Iris pigment epithelial cell (primary cell): ENCODE data around the gene LCN15.

Experiments used
- DNase-seq: peaks from one replicate; pipeline ENCODE4 v3.0.0-alpha.2; 2011; ENCODE audit warnings: low read depth

LCN15 gene

GRCh38 chr9:136740971-136741882, 23.1 kb downstream of the LCN15 start:
- no peak for DNase-seq

DNA sequence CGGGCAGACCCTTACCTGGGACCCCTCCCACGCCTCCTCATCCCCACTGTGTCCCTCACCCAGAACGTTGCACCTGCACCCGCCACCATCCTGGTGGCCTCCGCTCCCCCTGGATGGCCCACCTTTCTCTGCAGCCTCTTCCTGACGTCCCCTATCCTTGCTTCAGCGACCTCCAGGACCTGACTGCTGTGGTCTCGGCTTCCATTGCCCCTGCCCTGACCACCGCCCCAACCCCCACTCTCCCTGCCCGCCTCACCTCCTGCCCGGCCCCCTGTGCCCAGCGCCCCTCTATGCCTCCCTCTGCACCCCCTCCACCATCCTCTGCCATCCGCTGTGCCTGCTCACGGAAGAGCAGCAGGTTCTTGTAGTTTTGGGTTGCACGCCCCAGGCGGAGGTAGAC, 23.8 kb downstream of the LCN15 start:
- DNase-seq, result no peak

GRCh38 chr9:136740069-136740468, 24.2 kb downstream of the LCN15 start:
- no peak for DNase-seq

- DNase-seq, result no peak
Observed at GRCh38 chr9:136739509-136739908, 24.8 kb downstream of the LCN15 start.

- DNase-seq, result no peak
Observed at GRCh38 chr9:136738960-136739359, 25.4 kb downstream of the LCN15 start.

DNA sequence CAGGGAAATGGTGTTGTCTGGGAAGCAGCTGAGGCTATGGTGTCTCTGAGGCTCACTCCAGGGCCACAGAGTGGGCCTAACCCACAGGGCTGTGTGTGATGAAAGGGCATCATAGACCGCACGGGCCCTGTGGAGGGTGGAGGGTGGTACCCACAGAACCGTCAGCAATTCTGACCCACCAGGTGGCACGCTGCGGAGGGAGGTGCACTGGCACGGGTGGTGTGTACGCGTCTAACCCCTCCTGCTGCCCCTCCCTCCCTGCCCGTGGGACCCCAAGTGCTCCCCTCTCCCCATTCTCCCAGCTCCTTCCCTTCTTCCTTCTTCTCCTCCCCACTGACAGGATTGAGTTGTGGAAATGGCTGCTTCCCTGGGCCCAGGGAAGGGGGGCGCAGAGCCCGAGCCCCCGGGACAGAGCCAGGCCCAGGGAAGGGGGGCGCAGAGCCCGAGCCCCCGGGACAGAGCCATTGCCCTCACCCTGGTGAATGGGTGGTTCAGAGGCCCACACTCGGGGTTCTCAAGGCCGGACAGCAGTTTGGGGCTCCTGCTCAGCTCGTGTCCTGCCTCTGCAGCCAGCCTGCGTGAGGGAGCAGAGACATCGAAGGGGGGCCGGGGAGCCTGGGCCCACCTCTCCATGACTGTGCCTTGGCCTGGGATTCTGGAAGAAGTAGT, 28.4 kb downstream of the LCN15 start:
- no peak for DNase-seq

- no peak for DNase-seq
Observed at GRCh38 chr9:136734837-136735496, 29.4 kb downstream of the LCN15 start.

GRCh38 chr9:136733611-136734010, 30.7 kb downstream of the LCN15 start:
- no peak for DNase-seq

DNA sequence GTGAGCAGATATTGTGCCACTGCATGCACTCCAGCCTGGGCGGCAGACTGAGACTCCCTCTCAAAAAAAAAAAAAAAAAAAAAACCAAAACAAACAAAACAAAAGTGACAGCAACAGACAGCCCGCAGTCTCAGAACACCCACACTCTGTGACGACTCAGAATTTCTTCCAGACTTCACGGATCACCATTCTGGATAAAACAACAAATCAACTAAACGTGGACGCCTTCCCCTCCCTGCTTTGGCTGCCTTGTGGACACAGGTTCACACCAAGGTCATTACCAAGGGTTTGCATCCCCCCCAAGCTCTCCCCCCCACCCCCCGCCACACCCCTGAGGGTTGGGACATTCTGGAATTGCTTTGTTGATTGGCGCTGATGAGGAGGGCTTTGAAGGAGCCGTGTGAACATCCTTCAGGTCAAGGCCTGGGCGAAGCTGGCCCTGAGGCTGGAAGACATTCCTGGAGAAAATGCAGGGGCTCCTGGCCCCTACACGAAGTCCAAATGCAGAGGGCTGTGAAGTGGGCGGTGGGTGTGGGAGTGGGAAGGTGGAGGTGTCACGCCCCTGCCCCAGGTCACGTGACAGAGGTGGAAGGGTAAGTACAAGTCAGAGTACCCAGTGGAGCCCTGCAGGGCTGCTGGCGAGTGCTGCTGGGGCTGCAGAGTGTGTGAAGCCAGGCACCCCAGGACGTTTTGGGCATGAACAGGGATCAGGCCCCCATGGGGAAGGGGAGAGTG, 31.7 kb downstream of the LCN15 start:
- no peak for DNase-seq

DNA sequence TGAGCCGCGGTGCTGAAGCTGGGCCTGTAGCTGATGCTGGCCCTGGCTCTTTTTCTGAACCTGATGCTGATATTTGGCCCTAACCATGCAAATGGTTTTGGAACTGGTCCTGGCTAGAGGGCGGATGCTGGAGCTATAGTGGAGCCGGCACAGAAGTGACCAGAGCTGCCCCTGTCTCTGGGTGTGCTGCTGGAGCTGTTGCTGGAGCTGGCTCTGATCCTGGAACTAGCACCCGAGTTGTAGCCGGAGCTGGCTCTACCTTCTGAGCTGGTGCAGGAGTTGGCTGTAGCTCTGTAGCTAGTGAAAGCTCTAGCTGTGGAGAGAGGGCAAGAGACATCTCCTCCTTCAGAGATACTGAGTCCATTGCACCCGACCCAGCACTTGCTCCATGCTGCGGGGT, 34.4 kb downstream of the LCN15 start:
- no peak for DNase-seq

DNA sequence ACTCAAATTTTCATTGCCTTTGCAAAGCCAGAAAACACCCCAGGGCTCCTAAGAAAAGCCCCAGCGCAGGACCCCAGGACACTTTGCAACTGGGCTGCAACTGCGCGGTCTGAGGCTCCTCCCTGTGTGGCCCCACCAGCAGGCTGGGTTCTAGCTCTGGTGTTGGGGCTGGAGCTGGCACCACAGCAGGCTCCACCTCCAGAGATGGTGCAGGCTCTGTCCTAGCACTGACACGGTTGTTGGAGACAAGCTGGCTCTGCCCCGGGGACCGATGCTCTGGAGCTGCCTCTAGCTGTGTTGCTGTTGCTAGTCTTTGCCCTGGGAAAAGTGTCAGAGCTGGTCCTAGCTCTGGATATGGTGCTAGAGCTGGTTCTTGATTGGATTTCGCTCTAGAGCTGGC, 35.2 kb downstream of the LCN15 start:
- DNase-seq, result no peak

- DNase-seq, result peak; percentile 28
Observed at GRCh38 chr9:136728548-136729123, 35.7 kb downstream of the LCN15 start.

DNA sequence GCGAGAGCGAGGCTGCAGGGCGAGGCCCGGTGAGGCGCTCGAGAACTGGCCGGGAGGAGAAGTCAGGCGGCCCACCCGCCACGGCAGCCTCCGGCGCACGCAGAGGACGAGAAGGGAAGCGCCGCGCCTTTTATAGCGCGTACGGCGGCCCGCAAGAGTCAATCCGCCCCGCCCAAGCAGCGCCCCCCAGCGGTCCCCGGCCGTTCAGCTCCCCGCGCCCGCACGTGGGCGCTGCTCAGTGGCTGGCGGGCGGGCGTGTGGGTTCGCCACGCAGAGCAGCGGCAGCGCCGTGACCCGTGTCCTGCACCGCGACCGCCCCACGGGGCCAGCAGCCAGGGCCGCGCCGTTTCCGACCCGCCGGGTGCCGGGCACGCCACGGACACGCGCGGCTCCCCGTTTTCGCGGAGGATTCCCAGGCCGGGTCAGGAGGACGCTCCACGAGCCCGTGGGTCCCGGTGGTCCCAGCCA, 36.2 kb downstream of the LCN15 start:
- DNase-seq, result peak; percentile 87

GRCh38 chr9:136726631-136727191, 37.6 kb downstream of the LCN15 start:
- peak; percentile 39 for DNase-seq

- peak; percentile 24 for DNase-seq
Observed at GRCh38 chr9:136726118-136726517, 38.2 kb downstream of the LCN15 start.

DNA sequence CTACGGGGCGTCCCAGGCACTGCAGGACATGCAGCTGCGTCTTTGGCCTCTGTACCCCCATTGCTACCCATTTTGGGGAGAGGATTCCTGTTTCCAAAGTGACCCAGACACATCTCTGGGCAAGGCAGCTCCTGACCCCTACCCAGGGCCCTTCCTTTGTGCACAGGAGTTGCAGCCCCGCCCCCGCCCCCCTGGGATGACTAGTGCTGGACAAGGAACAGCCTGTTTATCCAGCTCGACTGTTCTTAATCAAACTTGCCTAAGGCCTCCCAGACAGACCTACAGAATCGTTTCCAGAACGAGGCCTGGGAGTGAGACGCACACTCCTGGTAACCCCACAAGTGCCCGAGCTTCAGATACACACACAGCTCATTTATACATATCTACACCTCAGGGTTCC, 38.7 kb downstream of the LCN15 start:
- peak; percentile 89 for DNase-seq

GRCh38 chr9:136724772-136725171, 39.5 kb downstream of the LCN15 start:
- no peak for DNase-seq

DNA sequence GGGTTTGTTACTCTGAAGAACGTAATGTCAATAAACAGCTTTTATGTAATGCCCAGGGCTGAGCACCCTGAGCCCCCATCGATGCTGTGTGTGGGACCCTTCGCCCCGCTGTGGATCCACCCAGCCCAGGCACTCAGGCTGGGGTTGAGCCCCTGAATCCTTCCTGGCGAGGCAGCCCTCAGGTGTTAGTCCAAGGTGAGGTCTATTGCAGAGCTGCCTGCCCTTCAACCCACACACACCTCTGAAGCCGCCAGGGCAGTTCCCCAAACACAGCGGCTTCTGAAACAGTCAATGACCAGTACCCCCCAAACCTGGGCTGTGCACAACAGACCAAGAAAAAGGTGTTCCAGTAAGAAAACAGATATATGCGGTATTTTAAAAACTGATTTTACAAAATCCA, 40.3 kb downstream of the LCN15 start:
- DNase-seq, result no peak

GRCh38 chr9:136723362-136723976, 40.8 kb downstream of the LCN15 start:
- no peak for DNase-seq

DNA sequence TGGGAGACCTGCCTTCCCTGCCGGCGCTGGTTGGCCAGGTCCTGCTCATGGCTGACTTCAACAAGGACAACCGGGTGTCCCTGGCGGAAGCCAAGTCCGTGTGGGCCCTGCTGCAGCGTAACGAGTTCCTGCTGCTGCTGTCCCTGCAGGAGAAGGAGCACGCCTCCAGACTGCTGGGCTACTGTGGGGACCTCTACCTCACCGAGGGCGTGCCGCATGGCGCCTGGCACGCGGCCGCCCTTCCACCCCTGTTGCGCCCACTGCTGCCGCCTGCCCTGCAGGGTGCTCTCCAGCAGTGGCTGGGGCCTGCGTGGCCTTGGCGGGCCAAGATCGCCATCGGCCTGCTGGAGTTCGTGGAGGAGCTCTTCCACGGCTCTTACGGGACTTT, 41.4 kb downstream of the LCN15 start:
- no peak for DNase-seq
